ENCODE measurements around the gene GDPGP1. TPM values are rescaled to one million over a fixed set of nuclear protein-coding genes. Genes with fewer than 3 reads are reported as not detected.
A peak's percentile ranks its signal among the peaks of the same experiment; 100 is the strongest.

The GDPGP1 gene
- polyA plus RNA-seq, 1 donor (not counting 4 experiments of a cell fraction or from before 2014, with no cell fraction given), result 0.92 TPM

DNA sequence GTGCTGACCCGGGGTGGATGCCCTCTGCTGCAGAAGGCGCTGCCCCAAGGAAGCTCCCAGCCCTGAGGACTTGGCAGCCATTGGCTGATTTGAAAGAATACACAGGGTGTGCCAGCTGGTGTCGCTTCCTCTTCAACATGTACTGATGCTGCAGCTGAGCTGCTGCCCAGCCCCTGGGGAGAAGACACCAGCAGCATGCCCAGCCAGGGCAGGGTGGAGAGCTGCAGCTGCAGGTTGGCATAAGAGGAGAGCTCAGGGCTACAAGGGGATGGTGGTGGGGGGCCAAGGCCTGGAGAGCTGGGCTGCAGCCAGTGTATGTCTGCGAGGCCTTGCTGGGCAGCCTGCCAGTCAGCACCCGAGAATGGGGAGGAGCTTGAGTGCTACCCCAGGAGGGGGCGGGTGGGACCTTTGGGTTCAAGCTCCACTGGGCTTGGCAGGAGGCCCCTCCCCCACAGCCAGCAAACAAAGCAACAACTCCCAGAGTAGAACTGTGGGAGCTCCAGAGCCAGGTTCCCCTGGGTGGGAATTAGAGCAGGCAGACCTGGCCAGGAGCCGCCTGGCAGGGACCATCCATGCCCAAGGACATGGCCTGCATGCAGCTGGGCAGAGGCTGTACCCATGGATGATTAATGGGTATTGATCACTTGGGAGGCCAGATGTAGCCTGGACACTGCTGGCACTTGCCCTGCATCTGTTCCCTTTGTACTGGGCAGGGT is 42.1 kb upstream of the GDPGP1 start:
- Histone ChIP-seq H3K4me3 (ENCODE audit: control insufficient read depth in 2 of 3, extremely low read depth in 1 of 3, insufficient read depth in 2 of 3, low read depth in 1 of 3, low read length in 3 of 3) (peak overlapping the region in 1 of 3 experiments; percentile 32), H3K27ac (ENCODE audit: control insufficient read depth, insufficient read depth, low read length) (peak overlapping the region; percentile 86), H3K79me2 (ENCODE audit: control insufficient read depth, insufficient read depth, low read length) (peaks cover 50% of the 10 kb centered on the region), H3K9me1 (ENCODE audit: control insufficient read depth, extremely low read depth, insufficient read depth, low read length) (peaks cover 2% of the 10 kb centered on the region), H4K20me1 (ENCODE audit: control insufficient read depth, extremely low read depth, insufficient read depth, low read length) (no peaks in the 10 kb centered on the region), H3K4me2 (ENCODE audit: control insufficient read depth, extremely low read depth, insufficient read depth, low read depth, low read length) (peak overlapping the region; percentile 81), H3K36me3 (ENCODE audit: control insufficient read depth in 2 of 2, extremely low read depth in 1 of 2, insufficient read depth in 2 of 2, low read length in 2 of 2) (peaks cover 0 to 3% of the 10 kb centered on the region in 2 experiments), H3K27me3 (ENCODE audit: control insufficient read depth, extremely low read depth, insufficient read depth, low read length) (no peaks in the 10 kb centered on the region), H2AFZ (ENCODE audit: control insufficient read depth, low read length) (no peak overlapping the region), H3K4me1 (ENCODE audit: control insufficient read depth, extremely low read depth, insufficient read depth, low read length) (peaks cover 57% of the 10 kb centered on the region), H3K9ac (ENCODE audit: control insufficient read depth, extremely low read depth, insufficient read depth, low read length) (peak overlapping the region; percentile 67), H3K9me3 (ENCODE audit: control insufficient read depth, low read depth, low read length) (no peaks in the 10 kb centered on the region)
- dilution Hi-C loops (cut with MboI; ENCODE audit: extremely low pct_ligation_motif_present, low sequenced_read_pairs), result no loop called here
- no peak for DNase-seq (ENCODE audit: low read depth, low spot score)
- no peak for TF ChIP-seq EZH2 (IDR thresholded peaks at IDR 0.05; ENCODE audit: low read length)
- TF ChIP-seq, protein P1, sequence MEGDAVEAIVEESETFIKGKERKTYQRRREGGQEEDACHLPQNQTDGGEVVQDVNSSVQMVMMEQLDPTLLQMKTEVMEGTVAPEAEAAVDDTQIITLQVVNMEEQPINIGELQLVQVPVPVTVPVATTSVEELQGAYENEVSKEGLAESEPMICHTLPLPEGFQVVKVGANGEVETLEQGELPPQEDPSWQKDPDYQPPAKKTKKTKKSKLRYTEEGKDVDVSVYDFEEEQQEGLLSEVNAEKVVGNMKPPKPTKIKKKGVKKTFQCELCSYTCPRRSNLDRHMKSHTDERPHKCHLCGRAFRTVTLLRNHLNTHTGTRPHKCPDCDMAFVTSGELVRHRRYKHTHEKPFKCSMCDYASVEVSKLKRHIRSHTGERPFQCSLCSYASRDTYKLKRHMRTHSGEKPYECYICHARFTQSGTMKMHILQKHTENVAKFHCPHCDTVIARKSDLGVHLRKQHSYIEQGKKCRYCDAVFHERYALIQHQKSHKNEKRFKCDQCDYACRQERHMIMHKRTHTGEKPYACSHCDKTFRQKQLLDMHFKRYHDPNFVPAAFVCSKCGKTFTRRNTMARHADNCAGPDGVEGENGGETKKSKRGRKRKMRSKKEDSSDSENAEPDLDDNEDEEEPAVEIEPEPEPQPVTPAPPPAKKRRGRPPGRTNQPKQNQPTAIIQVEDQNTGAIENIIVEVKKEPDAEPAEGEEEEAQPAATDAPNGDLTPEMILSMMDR (optimal IDR thresholded peaks at IDR 0.05 in 1 of 3, IDR thresholded peaks at IDR 0.05 in 1 of 3, conservative IDR thresholded peaks at IDR 0.05 in 1 of 3; ENCODE audit: extremely low read depth in 1 of 3, insufficient read depth in 2 of 3, low read length in 3 of 3), result peak in 1 of 3 experiments; percentile 28
- no peak for FAIRE-seq

DNA sequence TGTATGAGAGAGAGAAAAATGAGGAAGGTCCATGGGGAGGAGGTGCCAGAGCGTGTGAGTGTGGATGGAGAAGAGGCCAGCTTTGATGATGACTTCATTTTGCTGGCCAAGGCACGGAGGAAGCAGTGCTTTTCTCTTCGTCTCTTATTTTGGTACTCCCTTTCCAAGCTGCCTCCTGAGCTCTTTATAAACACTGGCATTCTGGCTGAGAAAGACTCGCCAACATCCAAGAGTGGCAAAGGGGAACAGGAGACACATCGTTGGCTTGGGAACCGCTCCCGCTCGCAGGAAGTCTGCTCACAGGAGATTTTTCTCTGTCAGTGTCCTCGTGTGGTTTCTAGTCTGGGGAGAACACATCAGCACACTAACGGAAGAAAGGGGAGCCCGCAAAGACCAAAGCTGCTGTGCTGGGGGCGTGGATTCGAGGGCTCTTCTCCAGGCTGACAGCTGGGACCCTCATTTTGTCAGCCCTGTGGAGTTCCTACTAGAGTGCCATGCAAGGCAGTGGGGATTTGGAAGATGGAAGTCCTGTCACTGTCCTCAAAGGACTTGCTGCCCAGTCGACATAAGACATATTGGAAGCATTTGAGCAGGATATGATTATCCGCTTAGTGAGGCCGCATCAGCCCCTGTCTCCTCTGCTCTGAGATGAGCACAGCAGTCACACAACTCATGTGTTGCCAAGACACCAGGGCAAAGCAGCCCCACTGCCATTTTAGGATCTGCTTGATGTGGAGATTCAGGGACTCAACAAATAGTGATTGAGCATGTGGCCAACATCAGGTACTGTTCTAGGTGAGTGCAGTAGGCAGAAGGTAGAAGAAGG is 40.8 kb upstream of the GDPGP1 start:
- Histone ChIP-seq H4K20me1 (ENCODE audit: control insufficient read depth, extremely low read depth, insufficient read depth, low read length) (no peaks in the 10 kb centered on the region), H3K9me1 (ENCODE audit: control insufficient read depth, extremely low read depth, insufficient read depth, low read length) (peaks cover 2% of the 10 kb centered on the region), H3K4me1 (ENCODE audit: control insufficient read depth, extremely low read depth, insufficient read depth, low read length) (peaks cover 53% of the 10 kb centered on the region), H2AFZ (ENCODE audit: control insufficient read depth, low read length) (peak overlapping the region; percentile 49), H3K27me3 (ENCODE audit: control insufficient read depth, extremely low read depth, insufficient read depth, low read length) (no peaks in the 10 kb centered on the region), H3K9me3 (ENCODE audit: control insufficient read depth, low read depth, low read length) (no peaks in the 10 kb centered on the region), H3K36me3 (ENCODE audit: control insufficient read depth in 2 of 2, extremely low read depth in 1 of 2, insufficient read depth in 2 of 2, low read length in 2 of 2) (peaks cover 0 to 3% of the 10 kb centered on the region in 2 experiments), H3K9ac (ENCODE audit: control insufficient read depth, extremely low read depth, insufficient read depth, low read length) (peak overlapping the region; percentile 50), H3K4me3 (ENCODE audit: control insufficient read depth in 2 of 3, extremely low read depth in 1 of 3, insufficient read depth in 2 of 3, low read depth in 1 of 3, low read length in 3 of 3) (peak overlapping the region in 1 of 3 experiments; percentile 27), H3K27ac (ENCODE audit: control insufficient read depth, insufficient read depth, low read length) (peak overlapping the region; percentile 86), H3K79me2 (ENCODE audit: control insufficient read depth, insufficient read depth, low read length) (peaks cover 41% of the 10 kb centered on the region), H3K4me2 (ENCODE audit: control insufficient read depth, extremely low read depth, insufficient read depth, low read depth, low read length) (peak overlapping the region; percentile 74)
- TF ChIP-seq EZH2 (IDR thresholded peaks at IDR 0.05; ENCODE audit: low read length), result no peak
- TF ChIP-seq, protein P1 (optimal IDR thresholded peaks at IDR 0.05 in 1 of 3, IDR thresholded peaks at IDR 0.05 in 1 of 3, conservative IDR thresholded peaks at IDR 0.05 in 1 of 3; ENCODE audit: extremely low read depth in 1 of 3, insufficient read depth in 2 of 3, low read length in 3 of 3), result no peak
- DNase-seq (ENCODE audit: low read depth, low spot score), result no peak
- no peak for FAIRE-seq
- dilution Hi-C loops (cut with MboI; ENCODE audit: extremely low pct_ligation_motif_present, low sequenced_read_pairs), result no loop called here

All from keratinocyte (primary cell).